H9 (cell line): ENCODE results near the gene SLC25A19. TPM values are rescaled to one million over a fixed set of nuclear protein-coding genes. Genes with fewer than 3 reads are reported as not detected.

Experiments
- DNase-seq: peaks from one replicate; pipeline ENCODE4 v3.0.0-alpha.2; 2017
- H2AFZ ChIP-seq: one replicate; pipeline ENCODE4 v1.6.1; 2013; ENCODE audit warnings: mild to moderate bottlenecking, low read length, control low read depth, moderate library complexity
- H2AK5ac ChIP-seq: 2 replicates; pipeline ENCODE4 v1.6.1; 2013; ENCODE audit warnings: low read length, control low read depth, mixed read lengths; ENCODE audit not compliant: insufficient read length
- H2BK120ac ChIP-seq: one replicate; pipeline ENCODE4 v1.6.1; 2013; ENCODE audit warnings: low read depth, mild to moderate bottlenecking, low read length, control low read depth, inconsistent platforms; ENCODE audit not compliant: poor library complexity, severe bottlenecking
- H2BK12ac ChIP-seq: 2 replicates; pipeline ENCODE4 v1.6.1; 2013; ENCODE audit warnings: low read length, control low read depth, mixed read lengths, low read depth; ENCODE audit not compliant: insufficient read length
- H2BK15ac ChIP-seq: 2 replicates; pipeline ENCODE4 v1.6.1; 2013; ENCODE audit warnings: low read depth, low read length, control low read depth
- H2BK20ac ChIP-seq: one replicate; pipeline ENCODE4 v1.6.1; 2013; ENCODE audit warnings: low read depth, mild to moderate bottlenecking, low read length, control low read depth, inconsistent platforms; ENCODE audit not compliant: poor library complexity, severe bottlenecking
- H2BK5ac ChIP-seq: 2 replicates; pipeline ENCODE4 v1.6.1; 2013; ENCODE audit warnings: low read length, control low read depth, mixed read lengths; ENCODE audit not compliant: insufficient read length
- H3K14ac ChIP-seq: 2 replicates; pipeline ENCODE4 v1.6.1; 2013; ENCODE audit warnings: low read length, control low read depth; ENCODE audit not compliant: insufficient read depth
- H3K18ac ChIP-seq: 2 replicates; pipeline ENCODE4 v1.6.1; 2013; ENCODE audit warnings: low read depth, mild to moderate bottlenecking, mixed read lengths, low read length, control low read depth; ENCODE audit not compliant: insufficient read length
- H3K23ac ChIP-seq: 2 replicates; pipeline ENCODE4 v1.6.1; 2013; ENCODE audit warnings: low read length, control low read depth, mixed read lengths, low read depth; ENCODE audit not compliant: insufficient read length
- H3K23me2 ChIP-seq: 2 replicates; pipeline ENCODE4 v1.6.1; 2013; ENCODE audit warnings: low read depth, mild to moderate bottlenecking, mixed read lengths, low read length, control low read depth; ENCODE audit not compliant: insufficient read length, poor library complexity, severe bottlenecking
- H3K27ac ChIP-seq: 2 replicates; pipeline ENCODE4 v1.5.1; 2013; ENCODE audit warnings: low read length, control low read depth, mixed read lengths, low read depth; ENCODE audit not compliant: insufficient read length
- H3K27me3 ChIP-seq: 2 replicates; pipeline ENCODE4 v1.6.1; 2013; ENCODE audit warnings: low read length, control low read depth, inconsistent platforms; ENCODE audit not compliant: insufficient read depth
- H3K4ac ChIP-seq: 2 replicates; pipeline ENCODE4 v1.6.1; 2013; ENCODE audit warnings: low read depth, mild to moderate bottlenecking, control low read depth, inconsistent platforms, low read length, moderate library complexity
- H3K4me1 ChIP-seq: 2 replicates; pipeline ENCODE4 v1.6.1; 2013; ENCODE audit warnings: low read length, control low read depth, inconsistent platforms; ENCODE audit not compliant: insufficient read depth
- H3K4me2 ChIP-seq: 2 replicates; pipeline ENCODE4 v1.6.1; 2013; ENCODE audit warnings: low read length, control low read depth, mixed read lengths; ENCODE audit not compliant: insufficient read length, insufficient read depth
- H3K56ac ChIP-seq: 2 replicates; pipeline ENCODE4 v1.6.1; 2013; ENCODE audit warnings: low read depth, mild to moderate bottlenecking, mixed read lengths, low read length, control low read depth; ENCODE audit not compliant: insufficient read length
- H3K79me1 ChIP-seq: 2 replicates; pipeline ENCODE4 v1.6.1; 2013; ENCODE audit warnings: low read depth, mild to moderate bottlenecking, moderate library complexity, low read length, control low read depth, inconsistent platforms; ENCODE audit not compliant: insufficient read depth, poor library complexity, severe bottlenecking
- H3K79me2 ChIP-seq: 2 replicates; pipeline ENCODE4 v1.6.1; 2013; ENCODE audit warnings: low read length, control low read depth, inconsistent platforms; ENCODE audit not compliant: insufficient read depth
- H3K9ac ChIP-seq: 2 replicates; pipeline ENCODE4 v1.6.1; 2013; ENCODE audit warnings: low read length, control low read depth, mixed read lengths; ENCODE audit not compliant: insufficient read length; ENCODE audit errors: extremely low read depth
- H3K9me3 ChIP-seq: one replicate; pipeline ENCODE4 v1.6.1; 2013; ENCODE audit warnings: low read depth, low read length, inconsistent platforms; ENCODE audit not compliant: control insufficient read depth
- H3T11ph ChIP-seq: one replicate; pipeline ENCODE4 v1.6.1; 2013; ENCODE audit warnings: mild to moderate bottlenecking, low read length, control low read depth, inconsistent platforms
- H4K20me1 ChIP-seq: one replicate; pipeline ENCODE4 v1.6.1; 2013; ENCODE audit not compliant: control insufficient read depth, insufficient read length, insufficient read depth
- H4K5ac ChIP-seq: 2 replicates; pipeline ENCODE4 v1.6.1; 2013; ENCODE audit warnings: low read depth, mild to moderate bottlenecking, mixed read lengths, low read length, control low read depth; ENCODE audit not compliant: insufficient read length
- H4K8ac ChIP-seq: replicated peaks from 2 replicates; pipeline ENCODE4 v1.6.1; 2013; ENCODE audit warnings: low read length, control low read depth, mixed read lengths, low read depth; ENCODE audit not compliant: insufficient read length
- H4K91ac ChIP-seq: 2 replicates; pipeline ENCODE4 v1.6.1; 2013; ENCODE audit warnings: low read depth, mild to moderate bottlenecking, moderate library complexity, mixed read lengths, low read length, control low read depth; ENCODE audit not compliant: insufficient read length
- H3K27ac Mint-ChIP-seq, 3 experiments: 2 replicates in 2 of 3; 3 replicates in 1 of 3; pipeline ENCODE4 v1.8.0; 2020 to 2021; ENCODE audit warnings: mixed read lengths in 3 of 3, mild to moderate bottlenecking in 1 of 3, moderate library complexity in 1 of 3
- H3K27me3 Mint-ChIP-seq: 2 replicates; pipeline ENCODE4 v1.8.0; 2021; ENCODE audit warnings: low read depth, mild to moderate bottlenecking, moderate library complexity, mixed read lengths
- H3K36me3 Mint-ChIP-seq, 3 experiments: 2 replicates in 2 of 3; 3 replicates in 1 of 3; pipeline ENCODE4 v1.8.0; 2020 to 2021; ENCODE audit warnings: low read depth in 3 of 3, mixed read lengths in 3 of 3; ENCODE audit not compliant: insufficient read depth in 1 of 3
- H3K4me1 Mint-ChIP-seq, 2 experiments: 2 replicates each; pipeline ENCODE4 v1.8.0; 2020; ENCODE audit warnings: mixed read lengths in 2 of 2
- H3K4me3 Mint-ChIP-seq, 2 experiments: 2 replicates in 1 of 2; 3 replicates in 1 of 2; pipeline ENCODE4 v1.8.0; 2020 to 2021; ENCODE audit warnings: mild to moderate bottlenecking in 2 of 2, mixed read lengths in 2 of 2, moderate library complexity in 1 of 2
- H3K9me3 Mint-ChIP-seq, 2 experiments: 2 replicates in 1 of 2; 3 replicates in 1 of 2; pipeline ENCODE4 v1.8.0; 2020; ENCODE audit warnings: mild to moderate bottlenecking in 2 of 2, mixed read lengths in 2 of 2, moderate library complexity in 1 of 2
- WGBS: extraction: QIAGEN DNeasy Blood & Tissue Kit; methylation state at CpG from one replicate; pipeline ENCODE4 v1.1.7; 2013; ENCODE audit warnings: missing lambda C conversion rate, low lambda C conversion rate, mixed read lengths; ENCODE audit not compliant: insufficient read length; ENCODE audit errors: extremely low coverage; 5-methylcytosine and 5-hydroxymethylcytosine counted together
- total RNA-seq: library from RNA; stranded (reverse); gene quantifications from 2 replicates; pipeline ENCODE4 v1.2.1, GENCODE V29; 2021
- TF ChIP-seq, protein P1 (sequence below): fragments of 200-600 bp; sonication (generic); conservative IDR thresholded peaks from 3 replicates; pipeline ENCODE4 v1.8.0; 2021; ENCODE audit warnings: antibody characterized with exemption, mild to moderate bottlenecking

The SLC25A19 gene
- total RNA-seq, 1 experiment from 2014 or later = 24.2 TPM

GRCh38 chr17:75325827-75326225 lies 36.6 kb upstream of the SLC25A19 start:
- Histone ChIP-seq H2BK120ac (no peak overlapping the region), H4K91ac (no peak overlapping the region), H3K23ac (no peak overlapping the region), H2AK5ac (no peak overlapping the region), H4K20me1 (no peaks in the 10 kb centered on the region), H3K4ac (no peak overlapping the region), H3K79me2 (no peaks in the 10 kb centered on the region), H3K4me1 (no peaks in the 10 kb centered on the region), H3K9ac (no peak overlapping the region), H3K4me2 (no peak overlapping the region), H2BK15ac (no peak overlapping the region), H2BK20ac (no peak overlapping the region), H3K27ac (no peak overlapping the region), H4K8ac (no peak overlapping the region), H4K5ac (no peak overlapping the region), H3K27me3 (no peaks in the 10 kb centered on the region), H3T11ph (no peak overlapping the region), H2BK12ac (no peak overlapping the region), H3K56ac (no peak overlapping the region), H3K18ac (no peak overlapping the region), H3K79me1 (peaks cover 2% of the 10 kb centered on the region), H2AFZ (no peak overlapping the region), H3K23me2 (no peaks in the 10 kb centered on the region), H2BK5ac (no peak overlapping the region), H3K14ac (no peak overlapping the region), H3K9me3 (no peaks in the 10 kb centered on the region)
- H3K36me3 Mint-ChIP-seq = peaks cover 23 to 46% (median 35%) of the 10 kb centered on the region in 3 experiments
- no CpG with 5 or more reads among the region's 7 CpGs for WGBS
- peak overlapping the region; percentile 59 to 93 (median 88); a peak in 4 of 7 replicates for H3K27ac Mint-ChIP-seq
- no peaks in the 10 kb centered on the region for H3K9me3 Mint-ChIP-seq
- H3K27me3 Mint-ChIP-seq = no peaks in the 10 kb centered on the region
- peaks cover 18 to 27% of the 10 kb centered on the region in 2 experiments for H3K4me1 Mint-ChIP-seq
- TF ChIP-seq, protein P1, sequence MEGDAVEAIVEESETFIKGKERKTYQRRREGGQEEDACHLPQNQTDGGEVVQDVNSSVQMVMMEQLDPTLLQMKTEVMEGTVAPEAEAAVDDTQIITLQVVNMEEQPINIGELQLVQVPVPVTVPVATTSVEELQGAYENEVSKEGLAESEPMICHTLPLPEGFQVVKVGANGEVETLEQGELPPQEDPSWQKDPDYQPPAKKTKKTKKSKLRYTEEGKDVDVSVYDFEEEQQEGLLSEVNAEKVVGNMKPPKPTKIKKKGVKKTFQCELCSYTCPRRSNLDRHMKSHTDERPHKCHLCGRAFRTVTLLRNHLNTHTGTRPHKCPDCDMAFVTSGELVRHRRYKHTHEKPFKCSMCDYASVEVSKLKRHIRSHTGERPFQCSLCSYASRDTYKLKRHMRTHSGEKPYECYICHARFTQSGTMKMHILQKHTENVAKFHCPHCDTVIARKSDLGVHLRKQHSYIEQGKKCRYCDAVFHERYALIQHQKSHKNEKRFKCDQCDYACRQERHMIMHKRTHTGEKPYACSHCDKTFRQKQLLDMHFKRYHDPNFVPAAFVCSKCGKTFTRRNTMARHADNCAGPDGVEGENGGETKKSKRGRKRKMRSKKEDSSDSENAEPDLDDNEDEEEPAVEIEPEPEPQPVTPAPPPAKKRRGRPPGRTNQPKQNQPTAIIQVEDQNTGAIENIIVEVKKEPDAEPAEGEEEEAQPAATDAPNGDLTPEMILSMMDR = no peak
- no peak for DNase-seq
- no peak overlapping the region for H3K4me3 Mint-ChIP-seq
